Activated T-helper 1 cell treated with Interleukin-2 at 50 U/mL for 16 hours (primary cell): ENCODE measurements around the gene HELZ2.
"Not testable (repeated sequence)": the region's sequence is repeated elsewhere in the genome, so short reads cannot be mapped to it uniquely, and the experiment has no call there.

Source experiments
- DNase-seq: peaks from one replicate; pipeline ENCODE4 v3.0.0-alpha.2; 2020; ENCODE audit warnings: low read depth

Gene HELZ2

DNA sequence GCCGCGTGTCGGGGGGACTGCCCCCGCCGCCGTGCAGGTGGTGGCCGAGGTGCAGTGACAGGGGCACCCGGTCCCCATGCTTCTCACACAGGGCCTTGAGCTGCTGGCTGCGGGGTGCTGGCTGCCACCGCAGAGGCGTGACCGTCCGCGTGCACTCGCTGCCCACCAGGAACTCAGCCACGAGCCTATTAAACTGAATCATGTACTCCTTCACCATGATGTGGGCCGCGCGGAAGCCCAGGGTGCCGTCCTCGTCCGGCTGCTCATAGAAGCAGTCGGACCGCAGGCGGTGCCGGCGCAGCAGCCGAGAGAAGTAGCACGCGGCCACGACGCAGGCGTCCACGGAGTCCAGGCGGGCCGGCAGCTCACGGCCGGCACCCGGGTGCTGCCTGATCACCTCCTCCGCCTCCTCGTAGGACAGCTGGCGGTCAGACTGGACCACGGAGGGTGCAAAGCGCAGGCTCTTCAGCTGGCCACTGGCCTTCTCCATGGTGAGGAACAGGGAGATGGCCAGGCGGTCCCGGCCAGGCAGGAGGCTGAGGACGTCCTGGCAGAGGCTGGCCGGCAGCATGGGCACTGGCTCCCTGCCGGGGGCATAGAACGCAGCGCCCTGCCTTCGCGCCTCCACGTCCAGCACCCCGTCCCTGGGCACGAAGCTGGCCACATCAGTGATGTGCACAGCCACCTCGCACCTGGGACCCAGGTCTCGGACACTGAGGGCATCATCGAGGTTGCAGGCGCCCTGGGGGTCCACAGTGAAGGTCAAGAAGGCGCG, 9.8 kb downstream of the HELZ2 start:
- DNase-seq = no peak

DNA sequence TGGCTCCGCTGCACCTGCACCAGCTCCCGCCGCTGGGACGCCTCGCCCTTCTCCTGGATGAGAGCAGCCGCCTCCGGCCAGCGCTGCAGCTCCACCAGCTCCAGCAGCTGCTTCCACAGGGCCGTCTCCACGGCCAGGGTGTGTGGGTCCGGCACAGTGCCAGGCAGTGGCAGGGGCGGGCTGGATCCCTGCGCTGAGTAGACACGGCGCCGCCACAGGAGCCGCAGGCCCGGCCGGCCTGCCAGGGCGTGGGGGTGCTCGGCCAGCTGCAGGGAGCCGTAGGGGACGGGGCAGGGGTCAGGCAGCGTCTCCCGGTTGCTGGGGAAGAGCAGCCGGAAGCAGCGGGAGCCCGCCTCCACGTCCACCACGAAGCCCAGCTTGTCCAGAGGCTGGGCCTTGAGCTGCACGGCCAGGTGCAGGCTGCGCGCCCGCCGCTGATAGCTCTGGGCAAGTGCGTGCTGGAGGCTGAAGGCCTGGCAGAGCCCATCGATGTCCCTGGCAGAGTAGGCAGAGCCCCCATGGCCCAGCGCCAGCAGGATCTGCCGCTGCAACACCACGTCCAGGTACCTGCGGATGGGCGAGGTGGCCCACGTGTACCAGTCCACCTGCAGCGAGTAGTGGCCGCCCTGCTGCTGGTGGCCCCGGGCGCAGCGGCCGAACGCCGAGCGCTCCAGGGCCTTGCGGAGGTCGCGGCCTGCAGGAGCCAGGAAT, 10.7 kb downstream of the HELZ2 start:
- DNase-seq = no peak

DNA sequence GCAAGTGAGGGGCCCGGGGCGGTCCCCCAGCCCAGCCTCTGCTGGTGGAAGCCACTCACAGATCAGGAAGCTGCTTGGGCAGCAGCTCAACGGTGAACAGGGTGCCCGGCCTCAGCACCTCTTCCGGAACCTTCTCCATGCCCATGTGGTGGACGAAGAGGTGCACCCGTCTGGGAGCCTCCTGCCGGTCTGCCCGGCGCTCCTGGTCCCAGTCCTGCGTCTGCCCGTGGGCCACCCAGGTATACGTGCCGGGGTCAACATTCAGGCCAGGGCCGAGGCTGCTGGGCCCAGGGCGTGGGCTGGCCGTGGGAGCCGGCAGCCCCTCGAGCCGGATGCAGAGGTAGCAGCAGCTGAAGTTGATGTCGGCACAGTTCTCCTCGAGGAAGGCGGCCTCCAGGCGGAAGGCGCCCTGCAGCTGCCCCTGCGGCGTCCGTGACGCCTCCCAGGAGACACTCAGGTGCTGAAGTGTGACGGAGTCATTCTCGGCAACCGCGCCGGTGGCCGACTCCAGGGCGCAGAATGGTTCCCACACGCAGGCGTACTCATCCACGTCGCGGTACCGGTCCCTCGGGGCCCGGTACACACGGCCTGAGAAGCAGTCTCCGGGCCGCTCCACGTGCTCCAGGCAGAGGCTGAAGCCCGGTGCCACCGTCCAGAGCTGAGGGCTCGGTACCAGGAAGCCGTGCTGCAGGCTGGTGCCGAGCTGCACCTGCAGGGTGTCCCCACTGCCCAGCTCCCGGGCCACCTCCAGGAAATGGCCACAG, 11.4 kb downstream of the HELZ2 start:
- DNase-seq = no peak

DNA sequence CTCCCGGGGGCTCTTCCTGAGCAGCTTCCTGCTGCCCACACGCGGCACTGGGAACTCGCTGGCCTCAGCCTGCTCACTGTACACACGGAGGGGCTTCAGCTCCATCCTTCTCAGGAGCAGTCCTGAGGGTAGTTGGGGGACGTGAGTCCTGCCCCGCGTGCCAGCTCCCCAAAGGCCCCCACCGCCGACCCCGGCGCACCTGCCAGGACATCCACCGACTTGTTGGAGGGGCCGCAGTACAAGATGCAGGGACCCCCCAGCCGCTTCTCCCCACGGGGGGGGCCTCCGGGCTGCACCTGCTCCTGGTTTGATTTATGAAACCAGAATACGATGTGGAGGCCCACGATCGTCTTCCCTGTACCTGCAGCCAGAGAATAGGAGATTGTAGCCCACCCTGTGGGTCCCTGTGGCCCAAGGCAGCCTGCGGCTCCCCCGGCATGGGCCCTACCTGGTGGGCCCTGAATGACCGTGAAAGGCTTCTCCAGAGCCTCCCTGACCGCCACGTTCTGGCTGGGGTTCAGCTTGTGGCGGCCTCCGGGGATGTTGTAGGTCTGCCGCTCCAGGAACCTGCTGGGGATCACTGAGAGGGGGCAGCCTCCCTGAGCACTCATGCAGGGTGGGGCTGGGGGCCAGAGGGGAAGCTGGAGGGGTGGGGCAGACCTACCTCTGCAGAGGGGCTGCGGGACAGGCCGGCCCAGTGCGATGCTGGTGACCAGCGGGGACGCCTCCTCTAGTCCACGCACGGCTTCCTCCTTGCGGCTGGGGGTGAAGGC, 12.2 kb downstream of the HELZ2 start:
- no peak for DNase-seq

DNA sequence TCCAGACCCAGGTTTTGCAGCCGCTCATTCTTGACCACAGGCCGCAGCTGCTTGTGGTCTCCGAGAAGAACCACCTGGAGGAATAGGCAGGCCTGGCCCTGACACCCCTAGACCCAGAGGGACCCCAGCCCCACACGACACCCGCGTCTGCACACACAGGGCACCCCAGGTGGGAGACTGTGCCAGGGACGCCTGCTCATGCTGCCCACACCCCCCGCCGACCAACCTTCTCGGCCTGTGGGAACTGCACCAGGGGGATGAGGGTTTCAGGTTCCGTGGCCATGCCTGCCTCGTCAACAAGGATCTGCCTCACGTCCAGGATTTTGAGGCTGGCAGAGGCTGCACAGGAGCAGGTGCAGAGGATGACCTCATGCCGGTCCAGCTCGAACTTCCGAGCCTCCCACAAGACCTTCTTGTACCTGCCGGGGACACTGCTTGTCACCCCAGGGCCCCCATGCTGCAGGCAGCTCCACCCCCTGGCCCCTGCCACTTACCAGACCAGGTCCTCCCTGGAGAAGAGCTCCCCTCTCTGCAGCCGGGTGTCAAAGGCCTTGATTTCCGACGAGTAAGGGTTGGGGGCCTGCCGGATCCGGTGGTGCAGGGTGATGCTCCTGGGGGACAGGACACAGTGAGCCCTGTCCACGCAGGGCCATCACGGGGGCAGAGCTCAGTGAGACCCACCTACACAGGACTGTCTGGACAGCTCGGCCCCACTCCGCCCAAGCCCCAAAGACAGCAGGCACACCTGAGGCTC, 13.0 kb downstream of the HELZ2 start:
- no peak for DNase-seq

DNA sequence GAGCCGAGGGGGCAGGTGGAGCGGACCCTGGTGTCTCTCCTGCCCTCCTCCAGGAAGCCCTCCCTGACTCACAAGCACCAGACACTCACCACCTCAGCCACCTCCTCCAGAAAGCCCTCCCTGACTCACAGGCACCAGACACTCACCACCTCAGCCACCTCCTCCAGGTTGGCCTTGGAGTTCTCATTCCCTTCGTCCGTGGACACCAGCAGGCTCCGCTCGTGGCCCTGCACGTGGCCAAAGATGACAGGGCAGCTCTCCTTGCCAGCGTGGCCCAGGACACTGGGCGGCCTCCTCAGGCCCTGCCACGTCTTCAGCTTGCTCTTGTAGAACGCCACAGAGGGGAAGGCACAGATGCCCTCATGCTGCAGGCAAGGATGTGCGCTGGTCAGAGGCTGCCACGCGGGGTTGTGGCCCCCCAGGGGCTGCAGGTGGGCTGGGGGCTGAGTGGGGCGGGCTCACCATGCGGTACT, 13.7 kb downstream of the HELZ2 start:
- no peak for DNase-seq

DNA sequence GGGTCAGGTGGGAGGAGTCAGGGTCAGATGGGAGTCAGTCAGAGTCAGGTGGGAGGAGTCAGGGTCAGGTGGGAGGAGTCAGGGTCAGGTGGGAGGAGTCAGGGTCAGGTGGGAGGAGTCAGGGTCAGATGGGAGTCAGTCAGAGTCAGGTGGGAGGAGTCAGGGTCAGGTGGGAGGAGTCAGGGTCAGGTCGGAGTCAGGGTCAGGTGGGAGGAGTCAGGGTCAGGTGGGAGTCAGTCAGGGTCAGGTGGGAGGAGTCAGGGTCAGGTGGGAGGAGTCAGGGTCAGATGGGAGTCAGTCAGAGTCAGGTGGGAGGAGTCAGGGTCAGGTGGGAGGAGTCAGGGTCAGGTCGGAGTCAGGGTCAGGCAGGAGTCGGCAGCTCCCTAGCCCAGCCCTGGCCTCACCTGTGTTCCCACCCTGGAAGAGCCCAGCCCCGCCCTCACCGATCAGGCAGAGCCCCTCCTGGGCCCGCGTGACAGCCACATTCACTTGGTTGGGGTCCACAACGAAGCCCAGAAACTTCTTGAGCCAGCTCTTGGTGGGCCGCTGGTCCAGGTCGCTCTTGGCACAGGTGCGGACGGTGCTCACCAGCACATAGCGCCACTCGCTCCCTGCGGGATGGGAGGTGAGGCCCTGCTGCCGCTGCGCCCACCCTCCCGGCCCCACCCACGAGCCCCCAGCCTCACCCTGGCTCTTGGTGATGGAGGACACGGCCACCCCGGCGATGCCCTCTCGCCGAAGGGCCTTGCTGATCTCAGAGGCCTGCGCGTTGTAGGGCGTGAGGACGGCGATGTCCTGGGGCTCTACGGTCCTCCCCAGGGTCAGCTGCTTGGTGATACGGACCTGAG, 14.3 kb downstream of the HELZ2 start:
- not testable (repeated sequence) for DNase-seq

DNA sequence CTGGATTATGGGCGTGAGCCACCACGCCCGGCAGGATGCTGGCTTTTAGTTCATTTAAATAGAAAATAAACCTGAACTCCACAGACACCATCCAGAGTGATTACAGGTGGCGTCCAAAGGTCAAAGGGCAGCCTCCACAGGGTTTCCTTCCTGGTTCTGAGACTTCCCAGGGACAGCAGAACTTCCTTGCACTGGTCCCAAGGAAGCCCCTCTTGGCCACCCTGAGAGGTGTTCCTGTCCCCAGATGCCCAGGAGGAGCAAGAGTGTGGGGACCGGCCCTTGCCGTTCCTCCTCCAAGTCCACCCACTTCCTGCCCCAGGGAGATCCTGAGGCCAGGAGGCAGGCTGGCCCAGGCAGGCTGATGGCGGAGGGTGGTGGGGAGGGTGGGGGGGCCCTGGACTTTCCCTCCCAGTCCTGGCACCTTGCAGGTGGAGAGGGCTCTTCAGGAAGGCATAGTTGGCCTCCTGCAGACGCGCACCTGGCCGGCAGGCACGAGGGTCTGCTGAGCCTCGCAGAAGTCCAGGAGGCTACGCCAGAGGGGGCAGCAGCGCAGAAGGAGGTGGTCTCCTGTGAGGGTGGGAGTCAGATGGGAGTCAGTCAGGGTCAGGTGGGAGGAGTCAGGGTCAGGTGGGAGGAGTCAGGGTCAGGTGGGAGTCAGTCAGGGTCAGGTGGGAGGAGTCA, 15.1 kb downstream of the HELZ2 start:
- DNase-seq = no peak

DNA sequence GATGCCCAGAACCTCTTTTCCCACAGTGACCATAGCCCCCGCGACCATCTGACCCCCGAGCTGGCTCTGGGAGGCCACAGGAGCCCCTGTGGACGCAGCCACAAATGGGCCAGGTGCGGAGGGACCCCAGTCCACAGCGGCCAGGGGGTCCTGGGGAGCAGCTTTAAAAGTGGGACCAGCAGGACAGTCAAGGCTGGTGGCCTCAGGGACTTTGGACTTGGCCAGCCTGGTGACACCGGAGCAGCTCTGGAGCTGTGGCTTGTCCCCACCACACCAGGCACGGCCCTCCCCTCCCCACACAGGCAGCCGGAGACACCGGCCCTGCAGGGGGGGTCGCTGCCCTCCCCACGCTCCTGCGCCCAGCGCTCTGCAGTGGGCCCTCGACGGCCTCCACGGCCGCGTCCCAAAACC, 16.6 kb downstream of the HELZ2 start:
- DNase-seq = no peak

DNA sequence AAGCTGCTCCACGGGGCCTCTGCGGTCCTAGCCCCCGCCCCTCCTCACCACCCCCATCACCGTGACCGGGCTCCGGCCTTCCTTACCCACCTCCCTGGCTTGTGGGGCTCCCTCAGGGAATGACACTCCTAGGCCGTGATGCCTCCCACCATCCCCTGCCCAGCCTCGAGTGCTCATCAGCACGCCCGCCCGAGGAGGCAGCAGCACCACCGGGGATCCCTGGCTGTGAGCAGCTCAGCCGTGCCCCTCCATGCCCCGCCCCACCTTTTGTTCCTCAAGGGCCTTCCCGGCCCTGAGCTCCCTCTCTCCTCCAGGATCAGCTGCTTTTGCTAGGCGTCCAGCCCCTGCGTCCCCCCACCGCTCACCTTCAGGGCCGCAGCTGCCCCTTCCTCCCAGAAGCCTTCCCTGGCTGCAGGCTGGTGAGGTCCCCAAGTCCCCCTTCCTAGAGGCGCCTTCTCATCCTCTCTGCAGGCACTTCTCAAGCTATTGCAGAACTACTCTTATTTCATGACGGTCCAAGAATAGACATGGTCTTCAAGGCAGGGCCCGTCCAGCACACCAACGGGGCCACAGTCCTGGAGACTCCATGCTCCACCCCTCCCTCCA, 17.1 kb downstream of the HELZ2 start:
- DNase-seq = no peak

DNA sequence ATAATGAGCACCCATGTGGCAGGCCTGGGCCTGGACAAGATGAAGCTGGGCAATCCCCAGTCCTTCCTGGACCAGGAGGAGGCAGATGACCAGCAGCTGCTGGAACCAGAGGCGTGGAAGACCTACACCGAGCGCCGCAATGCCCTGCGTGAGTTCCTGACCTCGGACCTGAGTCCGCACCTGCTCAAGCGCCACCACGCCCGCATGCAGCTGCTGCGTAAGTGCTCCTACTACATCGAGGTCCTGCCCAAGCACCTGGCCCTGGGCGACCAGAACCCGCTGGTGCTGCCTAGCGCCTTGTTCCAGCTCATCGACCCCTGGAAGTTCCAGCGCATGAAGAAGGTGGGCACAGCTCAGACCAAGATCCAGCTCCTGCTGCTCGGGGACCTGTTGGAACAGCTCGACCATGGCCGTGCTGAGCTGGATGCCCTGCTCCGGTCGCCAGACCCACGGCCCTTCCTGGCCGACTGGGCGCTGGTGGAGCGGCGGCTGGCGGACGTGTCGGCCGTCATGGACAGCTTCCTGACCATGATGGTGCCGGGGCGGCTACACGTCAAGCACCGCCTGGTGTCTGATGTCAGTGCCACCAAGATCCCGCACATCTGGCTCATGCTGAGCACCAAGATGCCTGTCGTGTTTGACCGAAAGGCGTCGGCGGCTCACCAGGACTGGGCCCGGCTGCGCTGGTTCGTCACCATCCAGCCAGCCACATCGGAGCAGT, 18.2 kb downstream of the HELZ2 start:
- no peak for DNase-seq

DNA sequence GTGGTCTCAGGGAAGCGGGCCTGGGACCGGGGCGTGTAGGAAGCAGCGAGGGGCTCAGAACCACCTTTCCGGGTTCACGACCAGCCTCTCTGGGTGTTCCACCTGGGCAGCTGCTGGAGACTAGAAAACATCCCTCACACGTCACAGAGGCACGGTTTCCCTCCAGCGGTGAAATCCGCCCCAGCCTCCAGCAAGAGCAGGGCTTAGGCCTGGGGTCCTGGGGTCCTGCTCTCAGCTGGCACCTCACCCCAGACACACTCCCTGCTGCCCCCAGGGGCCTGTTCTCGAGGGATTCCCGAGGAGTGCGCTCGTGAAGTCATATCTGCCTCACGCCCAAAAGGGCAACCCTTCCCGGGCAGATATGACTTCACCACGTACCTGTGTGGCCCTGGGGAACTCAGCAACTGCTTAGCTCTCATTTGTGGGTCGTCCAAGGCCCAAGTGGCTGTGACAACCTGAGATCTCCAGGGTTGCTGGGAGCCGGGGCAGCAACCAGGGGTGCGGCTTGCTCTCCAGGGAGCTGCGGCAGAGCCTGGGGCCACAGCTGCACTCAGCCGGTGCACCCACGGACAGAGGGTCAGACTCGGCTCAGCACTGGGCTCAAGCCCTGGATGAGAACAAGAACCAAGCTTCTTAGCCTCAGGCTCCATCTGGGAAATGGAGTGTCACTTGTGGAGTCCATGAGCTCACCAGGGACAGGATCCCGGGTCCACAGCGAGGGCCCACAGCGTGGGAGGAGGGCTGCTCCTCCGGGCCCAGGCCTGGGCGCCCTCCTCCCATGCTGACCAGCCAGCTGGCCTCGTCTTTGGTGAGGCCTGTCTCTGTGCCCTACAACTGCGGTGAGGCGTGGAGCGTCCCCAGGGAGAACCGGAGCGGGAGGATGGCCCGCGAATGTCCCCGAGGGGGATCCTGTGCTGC, 19.4 kb downstream of the HELZ2 start:
- DNase-seq = no peak

DNA sequence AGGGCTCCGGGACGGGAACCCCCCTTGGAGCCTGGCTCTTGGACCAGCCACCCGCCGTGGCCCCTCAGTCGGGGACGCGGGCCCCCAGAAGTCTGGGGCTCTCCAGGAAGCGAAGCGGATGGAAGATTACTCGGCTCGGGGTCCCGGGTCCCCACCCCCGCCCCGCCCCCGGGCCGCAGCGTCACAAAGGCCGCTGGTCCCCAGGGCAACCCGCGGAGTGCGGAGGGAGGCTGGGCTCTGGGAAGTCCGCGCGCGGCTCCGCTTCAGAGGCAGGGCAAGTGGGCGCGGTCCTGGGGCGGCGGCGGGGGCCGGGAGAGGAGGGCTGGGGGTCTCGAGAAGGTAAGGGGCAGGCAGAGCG, 20.1 kb downstream of the HELZ2 start, which contains the start of gene FNDC11:
TSS of gene FNDC11 (plus strand) at position 227 of the 358 bp plus-strand sequence. CDS start 1,505 bp downstream, outside the sequence.
- DNase-seq = no peak

DNA sequence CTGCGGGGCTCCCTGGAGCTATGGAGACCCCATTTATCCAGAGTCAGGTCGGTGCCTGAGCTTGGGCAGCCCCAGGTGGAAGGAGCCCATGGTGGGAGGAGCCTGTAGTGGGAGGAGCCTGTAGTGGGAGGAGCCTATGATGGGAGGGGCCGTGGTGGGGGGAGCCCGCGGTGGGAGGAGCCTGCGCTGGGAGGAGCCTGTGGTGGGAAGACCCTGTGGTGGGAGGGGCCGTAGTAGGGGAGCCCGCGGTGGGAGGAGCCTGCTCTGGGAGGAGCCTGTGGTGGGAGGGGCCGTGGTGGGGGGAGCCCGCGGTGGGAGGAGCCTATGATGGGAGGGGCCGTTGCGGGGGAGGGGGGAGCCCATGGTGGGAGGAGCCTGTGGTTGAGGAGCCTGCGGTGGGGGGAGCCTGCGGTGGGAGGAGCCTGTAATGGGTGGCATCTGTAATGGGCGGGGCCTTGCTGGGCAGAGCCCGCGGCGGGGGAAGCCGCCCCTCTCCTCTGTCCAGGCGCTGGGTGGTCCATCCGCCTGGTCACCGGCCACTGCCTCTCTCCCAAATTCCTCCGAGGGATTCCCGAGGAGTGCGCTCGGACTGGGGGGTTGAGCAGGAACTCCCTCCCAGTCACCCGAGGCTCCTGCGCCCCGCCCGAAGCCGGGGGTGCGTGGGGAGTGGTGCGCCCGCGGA, 20.6 kb downstream of the HELZ2 start:
- DNase-seq = peak; percentile 73

DNA sequence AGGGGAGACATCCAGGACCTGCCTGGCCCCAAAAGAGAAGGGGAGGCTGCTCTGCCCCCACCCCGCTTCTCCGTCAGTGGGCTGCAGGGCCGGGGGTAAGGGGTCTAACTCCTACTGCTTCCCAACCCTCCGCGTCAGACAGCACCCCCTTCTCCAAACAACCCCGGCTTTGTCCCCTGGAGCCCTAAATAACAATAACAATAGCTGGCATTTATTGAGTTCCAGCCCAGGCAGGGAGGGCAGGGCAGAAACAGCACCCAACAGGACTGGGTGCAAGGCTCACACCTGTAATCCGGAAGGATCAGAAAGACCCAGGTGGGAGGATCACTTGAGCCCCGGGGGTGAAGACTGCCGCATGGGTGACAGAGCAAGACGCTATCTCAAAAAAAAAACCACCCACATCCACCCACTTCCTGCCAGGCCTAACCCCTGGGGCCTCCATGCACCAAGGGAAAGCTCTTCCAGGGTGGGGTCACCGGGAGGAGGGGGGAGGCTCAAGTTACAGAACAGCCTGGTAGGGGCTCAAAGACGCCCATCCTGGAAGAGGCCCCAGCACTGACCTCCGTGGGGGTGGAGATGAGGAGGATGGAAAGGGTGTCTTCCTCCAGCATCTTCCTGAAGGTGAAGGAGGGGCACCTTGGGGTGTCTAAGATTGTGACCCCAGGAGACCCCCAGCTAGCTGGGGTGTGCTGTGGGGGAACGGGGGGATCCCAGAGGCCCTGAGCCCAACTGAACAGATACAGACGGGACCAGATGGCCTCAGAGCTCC, 21.4 kb downstream of the HELZ2 start:
- peak; percentile 42 for DNase-seq

DNA sequence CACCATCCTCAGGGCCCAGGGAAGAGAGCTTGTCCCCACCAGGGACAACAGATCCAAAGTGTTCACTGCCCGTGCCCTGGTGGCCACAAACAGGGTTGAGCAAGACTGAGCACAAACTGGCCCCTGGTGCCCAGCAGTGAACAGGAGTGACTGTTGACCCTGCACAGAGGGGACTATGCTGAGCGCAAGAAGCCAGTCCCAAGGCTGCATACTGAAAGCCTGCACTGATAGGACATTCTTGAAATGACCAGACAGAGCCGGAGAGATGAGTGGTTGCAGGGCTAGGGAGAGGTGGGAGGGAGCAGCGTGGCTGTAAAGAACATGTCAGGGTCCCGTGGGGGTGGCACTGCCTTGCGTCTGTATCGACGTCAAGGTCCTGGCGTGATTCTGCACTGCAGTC, 23.0 kb downstream of the HELZ2 start:
- DNase-seq = no peak
